ENCODE results near the gene SARS1. TPM values are rescaled to one million over a fixed set of nuclear protein-coding genes. Genes with fewer than 3 reads are reported as not detected.
"Not testable (repeated sequence)": the region's sequence is repeated elsewhere in the genome, so short reads cannot be mapped to it uniquely, and the experiment has no call there.

SARS1 gene
- total RNA-seq, 1 donor from 2014 or later: 113 TPM

- DNase-seq (ENCODE audit: low spot score): peak; percentile 28
These were observed 19.8 kb upstream of the SARS1 start for GRCh38 chr1:109193653-109194590.

GRCh38 chr1:109197158-109198042 lies 16.3 kb upstream of the SARS1 start:
- peak; percentile 27 for DNase-seq (ENCODE audit: low spot score)

GRCh38 chr1:109198043-109198695 lies 15.5 kb upstream of the SARS1 start:
- peak; percentile 29 for DNase-seq (ENCODE audit: low spot score)

GRCh38 chr1:109198745-109199144 lies 15.0 kb upstream of the SARS1 start:
- DNase-seq (ENCODE audit: low spot score): no peak

GRCh38 chr1:109199710-109200109 lies 14.0 kb upstream of the SARS1 start:
- no peak for DNase-seq (ENCODE audit: low spot score)

GRCh38 chr1:109201123-109201703 lies 12.5 kb upstream of the SARS1 start:
- DNase-seq (ENCODE audit: low spot score): peak; percentile 23

- no peak for DNase-seq (ENCODE audit: low spot score)
These were observed 9.2 kb upstream of the SARS1 start for GRCh38 chr1:109204484-109204883.

GRCh38 chr1:109206339-109206738 lies 7.4 kb upstream of the SARS1 start:
- DNase-seq (ENCODE audit: low spot score): no peak

- no peak for DNase-seq (ENCODE audit: low spot score)
These were observed 6.1 kb upstream of the SARS1 start for GRCh38 chr1:109207467-109208103.

- no peak for DNase-seq (ENCODE audit: low spot score)
These were observed 5.3 kb upstream of the SARS1 start for GRCh38 chr1:109208394-109208793.

GRCh38 chr1:109208836-109209463 lies 4.8 kb upstream of the SARS1 start:
- DNase-seq (ENCODE audit: low spot score): no peak

- DNase-seq (ENCODE audit: low spot score): no peak
These were observed 3.7 kb upstream of the SARS1 start for GRCh38 chr1:109210058-109210457.

- DNase-seq (ENCODE audit: low spot score): no peak
These were observed 334 bp upstream of the SARS1 start for GRCh38 chr1:109213345-109213823.

GRCh38 chr1:109214695-109215623 lies 1.2 kb downstream of the SARS1 start:
- DNase-seq (ENCODE audit: low spot score): no peak

- DNase-seq (ENCODE audit: low spot score): no peak
These were observed 2.9 kb downstream of the SARS1 start for GRCh38 chr1:109216662-109217061.

GRCh38 chr1:109218516-109218915 lies 4.8 kb downstream of the SARS1 start:
- peak; percentile 22 for DNase-seq (ENCODE audit: low spot score)

GRCh38 chr1:109221201-109221600 lies 7.5 kb downstream of the SARS1 start:
- not testable (repeated sequence) for DNase-seq (ENCODE audit: low spot score)

- no peak for DNase-seq (ENCODE audit: low spot score)
These were observed 11.6 kb downstream of the SARS1 start for GRCh38 chr1:109225308-109225707.

- no peak for DNase-seq (ENCODE audit: low spot score)
These were observed 12.2 kb downstream of the SARS1 start for GRCh38 chr1:109225711-109226445.
